ENCODE data around the gene DCLK3.

DCLK3 gene

GRCh38 chr3:36763850-36764703 is at the start of gene DCLK3:
DCLK3 (minus strand) TSS chr3:36764553; CDS start chr3:36764263, 290 bp downstream.
- no peak within 1 kb of the TSS for H3K4me2 ChIP-seq
- H3K9ac ChIP-seq = no peak within 1 kb of the TSS
- H3K36me3 ChIP-seq = no peaks in the 10 kb centered on the region
- TF ChIP-seq Cebpa-rat (IDR thresholded peaks at IDR 0.05) = no peak
- H3K9me3 ChIP-seq (replicated peaks in 1 of 11) = peaks cover 15 to 26% (median 22%) of the 10 kb centered on the region in 11 experiments
- H3K4me3 ChIP-seq = 0 out of 20 replicates have a peak within 1 kb of the TSS, but pooled peaks of 1 of the 10 experiments have one; percentile 4
- H4K20me1 ChIP-seq = no peaks in the 10 kb centered on the region
- H3K4me1 ChIP-seq = no peaks in the 10 kb centered on the region
- H3K27me3 ChIP-seq = peaks cover 14 to 28% (median 26%) of the 10 kb centered on the region in 11 experiments
- no peak within 1 kb of the TSS for H3K27ac ChIP-seq

GRCh38 chr3:36813305-36813704 is 49.0 kb upstream of the DCLK3 start:
- Histone ChIP-seq H3K4me3 (no peak overlapping the region), H3K4me2 (no peak overlapping the region), H4K20me1 (no peaks in the 10 kb centered on the region), H3K9ac (no peak overlapping the region), H3K9me3 (replicated peaks in 1 of 11) (no peaks in the 10 kb centered on the region; a peak in 1 of 22 replicates), H3K27ac (no peak overlapping the region), H3K36me3 (no peaks in the 10 kb centered on the region), H3K4me1 (no peaks in the 10 kb centered on the region), H3K27me3 (no peaks in the 10 kb centered on the region)
- TF ChIP-seq Cebpa-rat (IDR thresholded peaks at IDR 0.05) = no peak

GRCh38 chr3:36812240-36812639 is 47.9 kb upstream of the DCLK3 start:
- Histone ChIP-seq H3K4me2 (no peak overlapping the region), H3K36me3 (no peaks in the 10 kb centered on the region), H3K4me1 (no peaks in the 10 kb centered on the region), H3K27ac (no peak overlapping the region), H3K9me3 (replicated peaks in 1 of 11) (peaks cover 0 to 1% (median 0%) of the 10 kb centered on the region in 11 experiments; a peak in 3 of 22 replicates), H4K20me1 (no peaks in the 10 kb centered on the region), H3K27me3 (no peaks in the 10 kb centered on the region), H3K4me3 (no peak overlapping the region), H3K9ac (no peak overlapping the region)
- TF ChIP-seq Cebpa-rat (IDR thresholded peaks at IDR 0.05) = no peak

- H3K4me1 ChIP-seq = no peaks in the 10 kb centered on the region
- no peaks in the 10 kb centered on the region for H4K20me1 ChIP-seq
- H3K4me2 ChIP-seq = no peak overlapping the region
- H3K27ac ChIP-seq = no peak overlapping the region
- H3K9ac ChIP-seq = no peak overlapping the region
- no peaks in the 10 kb centered on the region for H3K36me3 ChIP-seq
- no peaks in the 10 kb centered on the region for H3K27me3 ChIP-seq
- TF ChIP-seq Cebpa-rat (IDR thresholded peaks at IDR 0.05) = no peak
- no peak overlapping the region for H3K4me3 ChIP-seq
- H3K9me3 ChIP-seq (replicated peaks in 1 of 11) = peaks cover 0 to 6% (median 0%) of the 10 kb centered on the region in 11 experiments; a peak in 8 of 22 replicates
Measured at GRCh38 chr3:36811768-36812167, 47.4 kb upstream of the DCLK3 start.

- Histone ChIP-seq H4K20me1 (no peaks in the 10 kb centered on the region), H3K4me2 (peak overlapping the region in 7 of 11 experiments; percentile 10 to 44 (median 31); a peak in 7 of 22 replicates), H3K4me1 (peaks cover 0 to 9% (median 6%) of the 10 kb centered on the region in 10 experiments; a peak in 10 of 20 replicates), H3K4me3 (no peak overlapping the region), H3K9ac (no peak overlapping the region), H3K36me3 (no peaks in the 10 kb centered on the region), H3K9me3 (replicated peaks in 1 of 11) (peaks cover 15 to 27% (median 22%) of the 10 kb centered on the region in 11 experiments), H3K27ac (no peak overlapping the region), H3K27me3 (no peaks in the 10 kb centered on the region)
- TF ChIP-seq Cebpa-rat (IDR thresholded peaks at IDR 0.05) = no peak
Measured at GRCh38 chr3:36804295-36805055, 40.1 kb upstream of the DCLK3 start.

GRCh38 chr3:36803091-36803791 is 38.9 kb upstream of the DCLK3 start:
- Histone ChIP-seq H4K20me1 (no peaks in the 10 kb centered on the region), H3K9ac (no peak overlapping the region), H3K4me3 (no peak overlapping the region)

GRCh38 chr3:36800533-36801116 is 36.3 kb upstream of the DCLK3 start:
- Histone ChIP-seq H3K4me2 (no peak overlapping the region), H3K9ac (no peak overlapping the region), H3K27me3 (no peaks in the 10 kb centered on the region), H3K4me3 (no peak overlapping the region), H4K20me1 (no peaks in the 10 kb centered on the region), H3K4me1 (peaks cover 0 to 9% (median 6%) of the 10 kb centered on the region in 10 experiments; a peak in 10 of 20 replicates), H3K36me3 (no peaks in the 10 kb centered on the region), H3K9me3 (replicated peaks in 1 of 11) (peaks cover under 1 to 12% (median 9%) of the 10 kb centered on the region in 11 experiments), H3K27ac (no peak overlapping the region)
- no peak for TF ChIP-seq Cebpa-rat (IDR thresholded peaks at IDR 0.05)

More at GRCh38 chr3:36803091-36803791, 38.9 kb upstream of the DCLK3 start:
- H3K27ac ChIP-seq = no peak overlapping the region
- no peak for TF ChIP-seq Cebpa-rat (IDR thresholded peaks at IDR 0.05)
- H3K4me1 ChIP-seq = peaks cover 0 to 9% (median 6%) of the 10 kb centered on the region in 10 experiments; a peak in 10 of 20 replicates
- peaks cover 15 to 27% (median 22%) of the 10 kb centered on the region in 11 experiments for H3K9me3 ChIP-seq (replicated peaks in 1 of 11)
- H3K36me3 ChIP-seq = no peaks in the 10 kb centered on the region
- H3K27me3 ChIP-seq = no peaks in the 10 kb centered on the region
- no peak overlapping the region for H3K4me2 ChIP-seq

- TF ChIP-seq Cebpa-rat (IDR thresholded peaks at IDR 0.05) = no peak
- Histone ChIP-seq H3K9ac (no peak overlapping the region), H3K9me3 (replicated peaks in 1 of 11) (no peaks in the 10 kb centered on the region), H3K27ac (no peak overlapping the region), H3K27me3 (no peaks in the 10 kb centered on the region), H3K4me2 (no peak overlapping the region), H4K20me1 (no peaks in the 10 kb centered on the region), H3K4me1 (peaks cover 0 to 7% (median 0%) of the 10 kb centered on the region in 10 experiments; a peak in 3 of 20 replicates), H3K36me3 (no peaks in the 10 kb centered on the region), H3K4me3 (no peak overlapping the region)
Measured at GRCh38 chr3:36796881-36797280, 32.5 kb upstream of the DCLK3 start.
